Renal pelvis (tissue), 4 donors: ENCODE data around the gene CXCR4. TPM values are rescaled to one million over a fixed set of nuclear protein-coding genes. Genes with fewer than 3 reads are reported as not detected.
A peak's percentile ranks its signal among the peaks of the same experiment; 100 is the strongest.
"Not testable (repeated sequence)": the region's sequence is repeated elsewhere in the genome, so short reads cannot be mapped to it uniquely, and the experiment has no call there.

Experiments
- DNase-seq: peaks from one replicate; pipeline ENCODE4 v3.0.0-alpha.2; 2013
- polyA plus RNA-seq, 3 donors: library from polyadenylated mRNA; unstranded; fragments of 120-200 nt; gene quantifications; one replicate each; pipeline ENCODE4 v1.2.1, GENCODE V29; 2013; ENCODE audit not compliant: insufficient read length in 3 of 3

CXCR4 gene
- polyA plus RNA-seq, 3 donors = 47.6 to 49.5 (median 48.1) TPM

DNA sequence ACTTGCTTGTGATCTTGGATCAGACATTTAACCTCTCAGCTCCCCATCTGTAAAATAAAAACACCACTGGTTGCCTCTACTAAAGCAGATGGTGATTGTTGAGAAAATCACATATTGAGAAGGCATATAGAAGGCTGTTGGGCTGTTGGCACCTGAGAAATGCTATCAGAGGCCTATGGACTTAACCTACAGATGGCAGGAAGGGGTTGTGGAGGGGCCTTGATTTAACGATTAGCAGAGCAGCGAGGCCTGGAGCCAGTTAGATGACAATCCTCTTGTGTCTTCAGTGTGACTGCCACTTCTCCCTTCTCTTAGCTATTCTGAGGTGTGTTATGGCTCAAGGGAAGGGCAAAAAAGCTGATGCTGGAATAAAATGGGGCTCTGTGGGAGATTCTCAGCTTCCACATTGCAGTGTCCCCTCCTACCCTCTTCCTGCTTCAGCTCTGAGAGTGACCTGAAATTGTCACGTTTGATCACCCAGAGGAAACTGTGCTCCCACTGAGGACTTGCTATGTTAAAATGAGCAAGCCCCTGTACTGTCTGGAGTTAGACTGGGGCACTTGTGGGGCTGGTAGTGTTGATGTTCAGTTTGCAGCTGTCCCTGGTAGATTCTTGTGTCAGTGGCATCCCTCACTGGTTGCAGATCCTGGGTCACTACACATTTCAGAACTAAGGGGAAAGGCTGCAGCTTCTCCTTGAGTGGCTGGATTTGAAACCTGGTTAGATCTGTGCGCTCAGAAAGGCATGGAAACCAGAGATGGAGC lies 31.5 kb downstream of the CXCR4 start:
- DNase-seq = no peak

DNA sequence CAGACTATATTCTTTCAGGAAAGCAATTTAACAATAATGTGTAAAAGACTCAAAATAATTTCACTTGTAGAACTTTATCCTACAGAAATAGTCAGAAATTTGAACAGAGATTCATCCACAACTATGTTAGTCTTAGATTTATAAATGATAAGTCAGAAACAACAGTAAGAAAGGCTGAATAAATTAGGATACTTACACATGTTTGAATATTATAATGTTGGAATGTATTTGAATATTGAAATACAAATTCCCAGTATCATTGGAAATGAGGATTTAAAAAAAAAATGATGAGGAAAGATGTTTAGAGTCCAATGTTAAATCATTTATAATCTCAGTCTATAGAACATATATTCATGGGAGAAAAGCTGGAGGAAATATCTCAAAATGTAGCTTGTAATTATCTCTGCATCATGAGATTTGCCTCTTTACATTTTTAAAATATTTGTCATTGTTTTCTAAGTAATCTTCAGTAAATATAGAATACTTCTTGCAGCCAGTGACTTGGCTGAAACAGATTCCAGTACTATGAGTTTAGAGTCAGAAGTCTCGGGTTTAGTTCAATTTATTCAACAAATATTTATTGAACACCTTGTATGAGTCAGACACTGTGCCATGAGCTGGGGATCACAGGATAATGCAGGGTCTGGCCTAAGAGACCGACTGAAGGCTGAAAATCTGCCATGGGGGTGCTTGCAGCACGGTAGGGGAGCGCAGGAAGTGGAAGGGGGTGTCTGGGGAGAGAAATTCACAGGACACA lies 32.3 kb downstream of the CXCR4 start:
- DNase-seq = no peak

DNA sequence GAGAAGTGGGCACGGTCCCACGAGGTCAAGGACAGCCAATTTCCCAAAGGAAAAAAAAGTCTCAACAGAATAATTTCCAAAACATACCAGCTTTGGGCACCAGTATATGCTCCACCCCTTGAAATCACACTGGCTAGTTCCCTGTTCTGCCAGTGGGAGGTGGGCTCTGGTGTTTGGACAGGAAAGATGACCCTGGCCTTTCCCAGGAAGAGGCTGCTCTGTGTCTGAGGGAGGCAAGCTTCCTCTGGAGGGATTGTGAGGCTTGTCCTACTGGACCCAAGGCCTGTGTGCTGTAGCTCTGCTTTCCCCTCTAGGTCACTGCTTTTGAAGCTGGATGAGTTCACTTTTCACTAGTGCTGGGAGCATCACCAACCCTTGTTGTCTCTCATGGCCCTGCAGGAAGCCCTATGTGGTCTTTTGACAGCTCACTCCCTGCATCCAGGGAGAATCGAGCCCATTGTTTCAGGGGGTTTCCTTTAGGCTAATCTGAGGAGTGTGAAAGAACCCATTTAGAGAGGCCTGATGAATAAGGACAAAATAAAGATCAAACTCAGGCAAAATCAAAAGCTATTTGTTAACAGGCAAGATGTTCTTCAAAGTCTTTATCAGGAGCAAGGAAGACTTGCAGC lies 36.3 kb downstream of the CXCR4 start:
- no peak for DNase-seq

DNA sequence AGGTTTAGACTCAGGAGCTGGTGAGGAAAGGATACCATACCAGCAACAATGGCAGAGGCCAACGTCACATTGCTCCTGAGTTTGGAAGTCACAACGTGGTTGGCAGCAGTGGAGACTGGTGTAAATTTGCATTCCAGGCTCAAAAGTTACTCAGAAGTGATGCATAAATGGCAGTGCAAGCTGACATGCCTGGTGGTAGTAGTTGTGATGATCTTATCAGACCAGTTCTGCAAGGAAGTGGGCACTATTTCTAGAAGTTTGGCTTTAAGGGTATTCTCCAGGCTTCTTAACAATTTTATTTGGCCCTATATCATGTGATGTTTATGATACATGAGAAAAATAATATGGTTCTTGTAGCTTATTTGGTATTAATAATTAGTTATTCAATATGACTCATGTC lies 37.8 kb downstream of the CXCR4 start:
- no peak for DNase-seq

DNA sequence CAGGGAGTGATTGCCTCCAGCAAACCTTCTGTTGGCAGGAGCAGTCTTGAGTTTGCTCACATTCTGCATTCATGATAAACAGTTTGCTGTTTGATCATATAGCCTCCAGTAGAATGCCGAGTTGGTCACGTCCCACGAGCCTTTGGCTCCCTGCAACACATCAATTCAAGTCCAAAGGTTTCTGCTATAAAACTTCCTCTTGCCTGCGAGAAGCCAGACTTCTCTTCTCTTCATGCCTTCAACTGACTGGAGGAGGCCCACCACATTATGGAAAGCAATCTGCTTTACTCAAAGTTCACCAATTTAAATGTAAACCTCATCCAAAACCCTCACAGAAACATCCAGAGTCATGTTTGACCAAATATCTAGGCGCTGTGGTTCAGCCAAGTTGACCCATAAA lies 40.8 kb downstream of the CXCR4 start:
- DNase-seq = no peak

DNA sequence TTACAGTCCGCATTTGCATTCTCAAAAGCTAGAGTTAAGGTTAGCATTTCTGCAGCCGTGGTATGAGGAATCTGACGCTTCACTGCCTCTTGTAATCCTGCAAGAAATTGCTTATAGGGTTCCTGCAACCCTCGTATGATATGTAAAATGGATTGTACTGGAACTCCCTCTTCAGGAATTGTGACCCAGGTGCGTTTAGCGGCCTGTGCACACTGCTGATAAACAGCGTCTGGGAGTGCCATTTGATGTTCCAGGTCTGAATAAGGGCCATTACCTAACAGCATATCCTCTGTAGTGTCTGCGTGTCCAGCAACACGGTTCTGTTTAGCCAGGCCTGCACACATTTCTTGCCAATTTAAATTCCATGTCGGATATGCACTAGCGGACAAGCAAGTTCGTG lies 42.5 kb downstream of the CXCR4 start:
- peak; percentile 49 for DNase-seq

DNA sequence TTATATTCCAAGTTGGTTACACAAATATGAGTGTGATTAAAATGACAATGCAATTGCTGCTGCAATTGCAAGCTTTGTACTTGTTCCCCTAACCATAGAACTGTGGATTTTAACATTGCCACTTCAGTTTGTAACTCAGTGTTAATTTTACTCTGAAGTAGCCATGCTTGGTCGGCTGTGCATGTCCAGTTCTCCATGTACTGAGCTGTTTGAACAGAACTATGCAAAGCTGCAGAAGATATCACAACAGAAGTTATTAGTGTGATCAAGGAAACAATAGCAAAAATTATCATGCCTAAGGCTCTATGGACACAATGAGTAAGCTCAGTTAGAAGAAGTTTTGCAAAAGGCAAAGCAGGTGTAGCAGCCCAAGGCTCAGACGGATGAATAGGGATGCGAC lies 45.3 kb downstream of the CXCR4 start:
- DNase-seq = no peak

DNA sequence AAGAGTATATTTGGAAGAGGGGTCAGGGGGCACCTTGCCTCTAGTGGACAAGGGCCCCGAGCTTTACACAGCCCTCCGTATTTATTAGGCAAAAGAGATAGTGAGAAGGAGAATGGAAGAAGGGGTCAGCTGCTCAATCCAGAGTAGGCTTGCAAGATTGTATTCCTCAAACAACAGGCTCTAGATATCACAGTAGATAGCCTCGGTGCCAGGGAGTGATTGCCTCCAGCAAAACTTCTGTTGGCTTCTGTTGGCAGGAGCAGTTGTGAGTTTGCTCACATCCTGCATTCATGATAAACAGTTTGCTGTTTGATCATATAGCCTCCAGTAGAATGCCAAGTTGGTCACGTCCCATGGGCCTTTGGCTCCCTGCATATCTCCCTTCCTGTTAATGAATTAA lies 46.1 kb downstream of the CXCR4 start:
- not testable (repeated sequence) for DNase-seq

DNA sequence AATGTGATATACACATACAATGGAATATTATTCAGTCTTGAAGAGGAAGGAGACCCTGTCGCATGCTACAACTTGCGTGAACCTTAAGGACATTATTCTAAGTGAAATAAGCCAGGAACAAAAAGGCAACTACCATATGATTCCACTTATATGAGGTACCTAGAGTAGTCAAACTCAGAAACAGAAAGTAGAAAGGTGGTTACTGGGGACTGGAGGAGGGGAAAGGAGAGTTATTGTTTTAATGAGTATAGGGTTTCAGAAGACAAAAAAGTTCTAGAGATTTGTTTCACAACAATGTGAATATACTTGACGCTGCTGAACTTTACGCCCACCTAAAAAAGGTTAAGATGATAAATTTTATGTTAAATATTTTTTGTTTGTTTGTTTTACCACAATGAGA lies 47.0 kb downstream of the CXCR4 start:
- no peak for DNase-seq

DNA sequence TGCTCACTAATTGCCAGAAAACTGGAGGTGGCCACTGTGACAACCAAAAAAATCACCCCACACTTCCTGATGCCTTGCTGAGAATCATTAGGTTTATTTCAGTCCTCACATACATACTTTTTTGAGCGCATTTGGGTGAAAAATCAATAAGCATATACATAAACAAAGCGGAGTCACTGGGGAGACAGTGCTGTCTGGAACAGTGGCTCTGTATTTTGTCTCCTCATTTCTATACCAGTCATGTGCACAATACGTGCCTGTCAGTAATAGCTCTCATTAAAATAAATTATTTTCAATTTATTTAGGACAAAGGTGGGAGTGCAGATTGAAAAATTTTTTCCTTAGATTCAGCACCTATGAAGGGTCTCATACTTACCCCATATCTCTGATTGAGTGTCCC lies 48.2 kb downstream of the CXCR4 start:
- no peak for DNase-seq

DNA sequence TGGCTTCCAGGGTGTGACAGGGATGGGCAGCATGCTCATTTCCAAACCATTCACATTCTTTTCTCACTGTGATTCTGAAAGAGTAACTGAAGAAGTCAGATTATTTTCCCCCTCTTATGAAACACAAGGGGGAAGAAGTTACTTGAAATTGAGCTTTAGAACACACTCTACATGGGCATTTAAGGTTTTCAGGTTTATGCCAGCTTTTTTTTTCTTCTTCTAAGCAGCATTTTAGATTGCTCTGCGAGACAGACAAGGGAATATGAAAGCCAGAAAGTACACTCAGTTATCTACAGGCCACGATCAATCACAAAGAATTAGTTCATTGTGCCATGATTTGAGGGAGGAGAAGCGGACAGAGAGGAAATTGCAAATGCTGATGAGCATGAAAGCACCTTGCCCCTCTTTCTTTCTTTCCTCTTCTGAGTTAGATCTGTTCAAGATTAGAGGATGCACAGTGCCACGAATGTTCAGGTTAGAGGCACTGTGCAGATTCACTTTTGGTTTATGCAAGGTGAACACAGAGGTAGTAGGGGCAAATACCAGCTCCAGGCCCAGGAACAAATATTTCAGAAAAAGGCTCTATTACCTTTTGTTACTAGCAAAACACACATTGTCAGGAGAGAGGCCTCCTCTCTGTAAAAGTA lies 49.2 kb downstream of the CXCR4 start:
- DNase-seq = no peak

DNA sequence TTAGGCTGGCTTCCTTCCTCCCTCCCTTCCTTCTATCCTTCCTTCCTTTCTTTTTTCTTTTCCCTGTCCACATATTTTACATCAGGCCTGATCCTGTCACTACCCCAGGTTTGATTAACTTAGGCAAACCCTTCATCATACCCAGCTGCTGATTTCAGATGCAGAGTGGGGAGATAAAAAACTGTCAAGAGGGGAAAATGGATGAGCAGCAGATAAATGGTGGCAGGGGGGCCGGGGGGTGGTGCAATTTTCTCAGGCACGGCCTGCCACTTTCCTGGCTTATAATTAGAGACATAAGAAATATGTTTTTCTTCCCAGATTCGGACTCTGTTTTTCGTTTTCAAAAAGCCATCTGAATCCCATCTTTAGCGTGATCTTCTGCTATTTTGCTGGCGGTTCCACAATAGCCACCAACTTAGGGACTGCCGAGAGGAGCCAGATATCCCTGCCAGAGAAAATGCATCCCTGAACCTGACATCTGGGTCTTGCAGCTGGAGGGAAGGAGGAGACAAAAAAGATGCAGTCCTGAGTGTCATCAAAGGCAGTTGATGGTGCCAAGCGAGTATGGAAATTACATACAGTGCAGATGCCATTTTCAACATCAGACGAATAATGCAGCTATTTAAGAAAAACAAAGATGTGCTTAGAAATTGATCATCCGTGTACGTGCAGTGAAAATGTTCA lies 49.9 kb downstream of the CXCR4 start:
- no peak for DNase-seq

DNA sequence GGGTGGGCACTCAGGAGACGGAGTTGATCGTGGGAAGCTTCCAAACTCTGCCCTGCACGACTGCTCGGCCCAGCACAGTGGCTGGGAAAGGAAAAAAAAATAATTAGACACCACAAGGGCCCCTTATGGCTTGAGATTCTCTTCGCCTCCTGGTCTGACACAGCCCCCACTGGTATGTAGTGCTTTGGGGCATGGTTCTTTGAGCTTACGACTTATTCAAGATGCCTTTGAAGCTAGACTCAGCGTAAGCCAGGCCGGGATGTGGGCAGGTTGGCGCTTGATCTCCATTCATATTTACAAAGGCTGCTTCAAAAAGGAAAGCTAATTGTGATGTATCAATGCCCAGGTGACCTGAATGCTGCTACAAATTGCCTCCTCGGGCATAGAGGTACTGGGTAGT lies 50.5 kb downstream of the CXCR4 start:
- DNase-seq = no peak

DNA sequence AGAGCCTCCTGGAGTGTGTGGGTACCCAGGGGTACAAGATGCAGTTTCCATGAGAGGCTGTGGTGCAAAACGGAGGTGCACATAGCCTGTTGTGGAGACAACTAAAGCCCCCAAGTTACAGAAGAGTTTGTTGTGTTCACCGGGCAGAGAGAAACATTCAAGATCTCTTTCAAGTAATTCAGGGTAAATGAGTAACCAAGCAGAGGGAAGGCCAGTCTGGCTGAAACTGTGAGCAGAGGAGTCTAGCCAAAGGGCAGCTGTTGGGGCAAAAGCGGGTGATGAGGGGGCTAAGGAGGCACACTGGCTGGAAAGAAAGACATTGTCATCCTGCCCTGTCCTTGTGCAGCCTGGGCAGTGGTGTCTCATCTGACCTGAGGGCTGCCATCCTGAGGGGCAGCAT lies 52.0 kb downstream of the CXCR4 start:
- DNase-seq = peak; percentile 37

DNA sequence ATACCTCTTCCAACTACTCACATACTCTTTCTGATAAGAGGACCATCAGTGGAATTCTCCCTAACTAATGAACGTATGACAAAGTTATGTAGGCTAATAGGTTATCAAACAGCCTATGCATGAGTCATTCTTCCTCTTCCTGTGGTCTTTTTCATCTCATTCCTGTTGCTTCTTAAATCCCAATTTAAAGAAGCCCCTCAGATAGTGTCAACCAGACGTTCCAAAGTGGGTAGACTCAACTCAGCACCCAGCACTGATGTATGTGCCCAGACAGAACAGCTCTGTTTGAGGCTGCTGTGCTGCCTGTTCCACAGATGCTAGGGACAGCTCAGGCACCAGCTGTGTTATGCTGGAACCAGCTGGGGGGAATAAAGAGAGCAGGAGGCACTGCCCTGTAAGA lies 52.6 kb downstream of the CXCR4 start:
- DNase-seq = no peak

Other genes with a start within 250 kb of the CXCR4 start
- gene MCM6, start 241.7 kb downstream of the CXCR4 start, polyA plus RNA-seq = 10 to 100 TPM; 63.3 to 70.4 (median 64.5) TPM
- 100 to 1,000 TPM; 129 to 152 (median 139) TPM for gene DARS1, start 132.5 kb downstream of the CXCR4 start, polyA plus RNA-seq